Measurements from ENCODE around the gene NISCH.

GRCh38 chr3:52520141-52520667 is 64.8 kb downstream of the NISCH start:
- TF ChIP-seq CTCF (conservative IDR thresholded peaks at IDR 0.05; ENCODE audit: low read depth in 2 of 2) (no peak), EZH2phosphoT487 (IDR thresholded peaks at IDR 0.05; ENCODE audit: unreplicated experiment) (no peak), POLR2AphosphoS5 (IDR thresholded peaks at IDR 0.05; ENCODE audit: low read depth) (no peak), EZH2 (IDR thresholded peaks at IDR 0.05; ENCODE audit: low read depth, unreplicated experiment) (no peak), ZNF331 (CRISPR knock-in tag; IDR thresholded peaks at IDR 0.05; ENCODE audit: low read depth) (no peak)

Measured in GM23338 (cell line).